COLO668 (cell line): ENCODE results near the gene ZMYM2.

ENCODE experiments used
- DNase-seq: peaks from one replicate; lab custom pipeline; 2025; ENCODE audit not compliant: unreplicated experiment; lab: John Stamatoyannopoulos, UW

Gene ZMYM2

GRCh38 chr13:20102525-20103180 is 144.1 kb downstream of the ZMYM2 start:
- no peak for DNase-seq

- no peak for DNase-seq
These were observed 146.7 kb downstream of the ZMYM2 start for GRCh38 chr13:20105161-20105689.

GRCh38 chr13:20106742-20107141 is 148.2 kb downstream of the ZMYM2 start:
- DNase-seq: no peak

GRCh38 chr13:20109037-20109436 is 150.5 kb downstream of the ZMYM2 start:
- no peak for DNase-seq

GRCh38 chr13:20114066-20114610 is 155.6 kb downstream of the ZMYM2 start:
- DNase-seq: no peak

GRCh38 chr13:20116213-20116612 is 157.7 kb downstream of the ZMYM2 start:
- no peak for DNase-seq

- DNase-seq: peak; percentile 63
These were observed 160.0 kb downstream of the ZMYM2 start for GRCh38 chr13:20118268-20119140.

GRCh38 chr13:20119960-20120359 is 161.4 kb downstream of the ZMYM2 start:
- DNase-seq: no peak

GRCh38 chr13:20121159-20121525 is 162.6 kb downstream of the ZMYM2 start:
- DNase-seq: no peak

GRCh38 chr13:20124303-20124702 is 165.8 kb downstream of the ZMYM2 start:
- DNase-seq: no peak

GRCh38 chr13:20125129-20125782 is 166.7 kb downstream of the ZMYM2 start:
- no peak for DNase-seq

GRCh38 chr13:20125783-20126165 is 167.2 kb downstream of the ZMYM2 start:
- no peak for DNase-seq

- DNase-seq: no peak
These were observed 168.2 kb downstream of the ZMYM2 start for GRCh38 chr13:20126541-20127261.

- no peak for DNase-seq
These were observed 168.7 kb downstream of the ZMYM2 start for GRCh38 chr13:20127262-20127561.

GRCh38 chr13:20127562-20128458 is 169.3 kb downstream of the ZMYM2 start:
- DNase-seq: peak; percentile 68

- DNase-seq: peak; percentile 48
These were observed 170.0 kb downstream of the ZMYM2 start for GRCh38 chr13:20128459-20128931.

GRCh38 chr13:20129076-20129475 is 170.5 kb downstream of the ZMYM2 start:
- DNase-seq: no peak

- no peak for DNase-seq
These were observed 171.5 kb downstream of the ZMYM2 start for GRCh38 chr13:20130012-20130411.

- DNase-seq: no peak
These were observed 172.1 kb downstream of the ZMYM2 start for GRCh38 chr13:20130652-20131051.
